GM12892 (cell line): Measurements from ENCODE around the gene ZNF865.

ENCODE experiments used
- POLR2A ChIP-seq: IDR thresholded peaks from 2 replicates; pipeline ENCODE4 v1.6.1; 2011; ENCODE audit warnings: low read depth, low read length, control low read depth
- POLR2AphosphoS5 ChIP-seq: IDR thresholded peaks from 2 replicates; pipeline ENCODE4 v1.6.1; 2011; ENCODE audit warnings: low read depth, low read length, control low read depth
- TAF1 ChIP-seq: IDR thresholded peaks from 2 replicates; pipeline ENCODE4 v1.6.1; 2011; ENCODE audit warnings: low read depth, mild to moderate bottlenecking, control low read depth, low read length, borderline replicate concordance

- TF ChIP-seq POLR2A (no peak), POLR2AphosphoS5 (no peak), TAF1 (no peak)
Measured at GRCh38 chr19:55618426-55618825, 13.0 kb downstream of the ZNF865 start.
